Osteoblast (primary cell): ENCODE measurements around the gene MYDGF. TPM values are rescaled to one million over a fixed set of nuclear protein-coding genes. Genes with fewer than 3 reads are reported as not detected.
A peak's percentile ranks its signal among the peaks of the same experiment; 100 is the strongest.

Experiments used
- DNase-seq: peaks from one replicate; pipeline ENCODE4 v3.0.0; 2011; ENCODE audit warnings: low spot score, mixed read lengths; ENCODE audit not compliant: insufficient read length; ENCODE audit errors: missing footprints
- H2AFZ ChIP-seq: 2 replicates; pipeline ENCODE4 v1.6.0; 2011; ENCODE audit warnings: mild to moderate bottlenecking, low read length
- H3K27ac ChIP-seq: 2 replicates; pipeline ENCODE4 v1.5.1; 2011; ENCODE audit warnings: mild to moderate bottlenecking, low read depth, low read length, moderate library complexity
- H3K27me3 ChIP-seq: 2 replicates; pipeline ENCODE4 v1.6.0; 2012; ENCODE audit warnings: mild to moderate bottlenecking, control low read depth, inconsistent platforms, low read length, moderate library complexity; ENCODE audit not compliant: insufficient read depth
- H3K36me3 ChIP-seq: 2 replicates; pipeline ENCODE4 v1.5.1; 2011; ENCODE audit warnings: mild to moderate bottlenecking, low read length, control low read depth, moderate library complexity; ENCODE audit not compliant: insufficient read depth
- H3K4me1 ChIP-seq: 2 replicates; pipeline ENCODE4 v1.5.1; 2011; ENCODE audit warnings: mild to moderate bottlenecking, low read length, control low read depth, moderate library complexity; ENCODE audit not compliant: insufficient read depth
- H3K4me2 ChIP-seq: 2 replicates; pipeline ENCODE4 v1.6.0; 2011; ENCODE audit warnings: mild to moderate bottlenecking, low read length; ENCODE audit not compliant: insufficient read depth
- H3K4me3 ChIP-seq: fragments of 200-600 bp; sonication (generic); 3 replicates; pipeline ENCODE4 v1.5.1; 2012; ENCODE audit warnings: mild to moderate bottlenecking, low read length, inconsistent platforms; ENCODE audit not compliant: insufficient read depth
- H3K79me2 ChIP-seq: 2 replicates; pipeline ENCODE4 v1.6.0; 2012; ENCODE audit warnings: mild to moderate bottlenecking, low read length, control low read depth, inconsistent platforms; ENCODE audit not compliant: insufficient read depth
- H3K9me3 ChIP-seq: 2 replicates; pipeline ENCODE4 v1.5.1; 2011; ENCODE audit warnings: low read depth, low read length, control low read depth
- H4K20me1 ChIP-seq: 2 replicates; pipeline ENCODE4 v1.6.0; 2012; ENCODE audit warnings: mild to moderate bottlenecking, low read length, control low read depth; ENCODE audit not compliant: insufficient read depth
- CTCF ChIP-seq: IDR thresholded peaks from 2 replicates; pipeline ENCODE4 v1.5.1; 2011; ENCODE audit warnings: mild to moderate bottlenecking, low read depth, low read length, moderate library complexity; ENCODE audit errors: extremely low read depth
- total RNA-seq: library from RNA; depleted of rRNA; stranded (reverse); fragments of >200 nt; gene quantifications from 2 replicates; pipeline ENCODE4 v1.2.3, GENCODE V29; 2012

MYDGF gene
- 152 and 161 TPM in 2 replicates for total RNA-seq

DNA sequence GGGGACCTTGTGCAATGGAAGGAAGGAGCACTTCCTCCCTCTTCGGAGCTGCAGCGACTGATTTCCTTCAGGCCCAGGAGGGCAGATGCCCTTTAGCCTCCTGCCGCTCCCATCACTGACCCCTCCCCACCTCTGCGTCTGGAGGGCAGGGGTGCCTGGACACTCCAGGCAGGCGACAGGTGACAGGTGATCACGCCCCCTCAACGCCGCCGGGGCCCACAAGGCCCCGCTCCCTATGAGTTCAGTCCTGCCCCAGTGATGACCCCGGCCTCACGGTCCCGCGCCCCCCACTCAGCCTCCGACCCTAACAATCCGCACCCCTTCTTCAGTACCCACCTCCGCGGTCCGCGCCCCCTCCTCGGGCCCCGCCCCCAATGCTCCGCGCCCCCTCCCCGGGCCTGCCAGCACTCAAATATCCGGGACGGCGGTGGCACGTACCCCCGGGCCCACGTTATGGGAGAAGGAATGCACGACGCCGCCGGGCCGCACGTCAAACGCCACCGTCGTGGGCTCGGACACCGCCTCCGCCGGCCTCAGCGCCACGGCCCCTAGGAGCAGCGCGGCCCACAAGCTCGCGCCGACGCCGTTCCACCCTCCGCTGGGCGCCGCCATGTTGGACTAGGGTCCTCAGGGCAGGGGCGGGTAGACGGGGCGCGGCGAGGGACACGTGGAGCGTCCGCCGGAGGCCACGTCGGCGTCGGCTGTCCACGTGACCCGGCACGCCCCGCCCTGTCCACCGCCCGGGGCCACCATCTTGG, at the start of gene MYDGF:
Gene MYDGF, minus strand, starts transcription at position 620 of the 758 bp plus-strand sequence. Its CDS starts 8 bp downstream, at position 612.
- H3K79me2 ChIP-seq: peaks cover 36% of the 10 kb centered on the region
- H3K36me3 ChIP-seq: peaks cover 32% of the 10 kb centered on the region
- H3K9me3 ChIP-seq: no peaks in the 10 kb centered on the region
- H3K27ac ChIP-seq: peak within 1 kb of the TSS; percentile 79
- peak within 1 kb of the TSS; percentile 97 for H3K4me2 ChIP-seq
- DNase-seq: peak; percentile 100
- no peaks in the 10 kb centered on the region for H3K27me3 ChIP-seq
- H4K20me1 ChIP-seq: peaks cover 5% of the 10 kb centered on the region
- peaks cover 14% of the 10 kb centered on the region for H3K4me1 ChIP-seq
- TF ChIP-seq CTCF: no peak
- peak within 1 kb of the TSS; percentile 67 for H2AFZ ChIP-seq
- H3K4me3 ChIP-seq: peak within 1 kb of the TSS; percentile 97

DNA sequence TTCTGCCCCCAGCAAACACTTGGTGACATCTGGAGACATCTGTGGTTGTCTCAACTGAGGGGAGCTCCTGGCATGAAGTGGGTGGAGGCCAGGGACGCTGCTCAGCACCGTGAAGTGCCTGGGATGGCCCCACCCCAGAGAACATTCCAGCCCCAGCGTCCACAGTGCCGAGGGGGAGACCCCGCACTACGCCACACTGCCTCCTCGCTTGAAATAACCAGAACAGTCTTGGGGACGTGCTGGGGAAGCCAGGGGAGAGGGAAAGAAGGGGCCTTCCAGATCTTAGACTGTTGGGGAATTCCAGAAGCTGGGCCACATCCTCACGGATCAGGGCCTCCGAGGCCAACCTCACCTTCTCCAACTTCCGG, 49.3 kb upstream of the MYDGF start:
- Histone ChIP-seq H3K27me3 (no peaks in the 10 kb centered on the region), H3K27ac (no peak overlapping the region), H2AFZ (no peak overlapping the region), H3K4me2 (no peak overlapping the region), H3K79me2 (peaks cover 58% of the 10 kb centered on the region), H3K36me3 (peaks cover 49% of the 10 kb centered on the region), H4K20me1 (peaks cover 5% of the 10 kb centered on the region), H3K9me3 (no peaks in the 10 kb centered on the region), H3K4me1 (peaks cover 41% of the 10 kb centered on the region), H3K4me3 (no peak overlapping the region)
- no peak for DNase-seq
- no peak for TF ChIP-seq CTCF

DNA sequence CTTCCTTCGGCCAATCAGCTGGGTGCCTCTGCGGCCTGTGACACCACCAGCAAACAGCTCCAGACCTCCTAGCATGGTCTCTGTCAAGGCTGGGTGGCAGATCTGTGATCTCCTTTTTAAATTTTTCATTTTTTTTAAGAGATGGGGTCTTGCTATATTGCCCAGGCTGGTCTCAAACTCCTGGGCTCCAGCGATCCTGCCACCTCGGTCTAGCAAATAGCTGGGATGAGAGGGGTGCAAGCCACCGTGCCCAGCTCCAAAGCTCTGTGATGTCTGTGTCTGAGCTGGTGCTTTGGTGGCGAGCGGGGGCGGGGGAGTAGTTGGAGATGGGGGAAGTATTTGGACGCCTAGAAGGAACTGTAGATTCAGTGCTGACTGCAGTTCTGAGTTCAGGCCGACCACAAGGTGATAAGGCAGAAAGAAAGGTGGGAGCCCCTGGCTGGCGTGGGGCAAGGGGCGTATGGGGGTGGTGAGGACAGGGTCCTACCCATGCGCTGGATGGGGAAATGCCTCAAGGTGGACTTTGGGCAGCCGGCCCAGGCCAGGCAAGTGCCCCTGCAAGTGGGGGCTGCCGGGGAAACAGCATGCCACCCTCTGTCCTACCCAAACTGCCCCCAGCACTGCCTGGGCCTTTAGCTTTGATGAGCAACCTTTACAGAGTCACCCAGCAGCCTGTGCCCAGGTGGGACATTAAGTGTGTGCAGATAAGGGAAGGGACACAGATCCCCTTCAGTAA, 48.0 kb upstream of the MYDGF start:
- peak overlapping the region; percentile 78 for H3K27ac ChIP-seq
- H3K79me2 ChIP-seq: peaks cover 57% of the 10 kb centered on the region
- peak; percentile 80 for DNase-seq
- no peak overlapping the region for H3K4me3 ChIP-seq
- TF ChIP-seq CTCF: no peak
- H3K4me1 ChIP-seq: peaks cover 54% of the 10 kb centered on the region
- H3K27me3 ChIP-seq: no peaks in the 10 kb centered on the region
- no peak overlapping the region for H2AFZ ChIP-seq
- peaks cover 57% of the 10 kb centered on the region for H3K36me3 ChIP-seq
- H4K20me1 ChIP-seq: peaks cover 5% of the 10 kb centered on the region
- no peaks in the 10 kb centered on the region for H3K9me3 ChIP-seq
- H3K4me2 ChIP-seq: peak overlapping the region; percentile 54
